ENCODE results near the gene ERC2. TPM values are rescaled to one million over a fixed set of nuclear protein-coding genes. Genes with fewer than 3 reads are reported as not detected.
"Not testable (repeated sequence)": the region's sequence is repeated elsewhere in the genome, so short reads cannot be mapped to it uniquely, and the experiment has no call there.

The ERC2 gene
- 0.35 and 0.78 TPM in 2 replicates for total RNA-seq
- long read RNA-seq: 0 reads

- Mint-ChIP-seq H3K27me3 (ENCODE audit: unreplicated experiment) (peaks cover 31% of the 10 kb centered on the region), H3K4me3 (ENCODE audit: unreplicated experiment) (peak within 1 kb of the TSS; percentile 68), H3K27ac (ENCODE audit: unreplicated experiment) (no peak within 1 kb of the TSS)
Observed at GRCh38 chr3:56468184-56469106, at the start of gene ERC2. Gene ERC2, minus strand, starts transcription at chr3:56468467.

GRCh38 chr3:56502738-56503137, 34.5 kb upstream of the ERC2 start:
- no peak for DNase-seq (ENCODE audit: extremely low spot score, unreplicated experiment)
- Mint-ChIP-seq H3K27ac (ENCODE audit: unreplicated experiment) (no peak overlapping the region), H3K27me3 (ENCODE audit: unreplicated experiment) (peaks cover 3% of the 10 kb centered on the region), H3K36me3 (ENCODE audit: unreplicated experiment) (no peaks in the 10 kb centered on the region), H3K4me1 (ENCODE audit: unreplicated experiment) (no peaks in the 10 kb centered on the region), H3K4me3 (ENCODE audit: unreplicated experiment) (no peak overlapping the region), H3K9me3 (ENCODE audit: unreplicated experiment) (no peaks in the 10 kb centered on the region)
- TF ChIP-seq, protein P1, sequence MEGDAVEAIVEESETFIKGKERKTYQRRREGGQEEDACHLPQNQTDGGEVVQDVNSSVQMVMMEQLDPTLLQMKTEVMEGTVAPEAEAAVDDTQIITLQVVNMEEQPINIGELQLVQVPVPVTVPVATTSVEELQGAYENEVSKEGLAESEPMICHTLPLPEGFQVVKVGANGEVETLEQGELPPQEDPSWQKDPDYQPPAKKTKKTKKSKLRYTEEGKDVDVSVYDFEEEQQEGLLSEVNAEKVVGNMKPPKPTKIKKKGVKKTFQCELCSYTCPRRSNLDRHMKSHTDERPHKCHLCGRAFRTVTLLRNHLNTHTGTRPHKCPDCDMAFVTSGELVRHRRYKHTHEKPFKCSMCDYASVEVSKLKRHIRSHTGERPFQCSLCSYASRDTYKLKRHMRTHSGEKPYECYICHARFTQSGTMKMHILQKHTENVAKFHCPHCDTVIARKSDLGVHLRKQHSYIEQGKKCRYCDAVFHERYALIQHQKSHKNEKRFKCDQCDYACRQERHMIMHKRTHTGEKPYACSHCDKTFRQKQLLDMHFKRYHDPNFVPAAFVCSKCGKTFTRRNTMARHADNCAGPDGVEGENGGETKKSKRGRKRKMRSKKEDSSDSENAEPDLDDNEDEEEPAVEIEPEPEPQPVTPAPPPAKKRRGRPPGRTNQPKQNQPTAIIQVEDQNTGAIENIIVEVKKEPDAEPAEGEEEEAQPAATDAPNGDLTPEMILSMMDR (IDR thresholded peaks at IDR 0.05): no peak

More at GRCh38 chr3:56468184-56469106, at the start of gene ERC2:
- Mint-ChIP-seq H3K36me3 (ENCODE audit: unreplicated experiment) (no peaks in the 10 kb centered on the region), H3K4me1 (ENCODE audit: unreplicated experiment) (peaks cover 10% of the 10 kb centered on the region), H3K9me3 (ENCODE audit: unreplicated experiment) (no peaks in the 10 kb centered on the region)
- TF ChIP-seq, protein P1 (IDR thresholded peaks at IDR 0.05): peak; percentile 41
- no peak for DNase-seq (ENCODE audit: extremely low spot score, unreplicated experiment)

- not testable (repeated sequence) for H3K4me3 Mint-ChIP-seq (ENCODE audit: unreplicated experiment); DNase-seq (ENCODE audit: extremely low spot score, unreplicated experiment); H3K9me3 Mint-ChIP-seq (ENCODE audit: unreplicated experiment); H3K36me3 Mint-ChIP-seq (ENCODE audit: unreplicated experiment); H3K4me1 Mint-ChIP-seq (ENCODE audit: unreplicated experiment); H3K27ac Mint-ChIP-seq (ENCODE audit: unreplicated experiment); H3K27me3 Mint-ChIP-seq (ENCODE audit: unreplicated experiment)
Observed at GRCh38 chr3:56496376-56496775, 28.1 kb upstream of the ERC2 start.

DNA sequence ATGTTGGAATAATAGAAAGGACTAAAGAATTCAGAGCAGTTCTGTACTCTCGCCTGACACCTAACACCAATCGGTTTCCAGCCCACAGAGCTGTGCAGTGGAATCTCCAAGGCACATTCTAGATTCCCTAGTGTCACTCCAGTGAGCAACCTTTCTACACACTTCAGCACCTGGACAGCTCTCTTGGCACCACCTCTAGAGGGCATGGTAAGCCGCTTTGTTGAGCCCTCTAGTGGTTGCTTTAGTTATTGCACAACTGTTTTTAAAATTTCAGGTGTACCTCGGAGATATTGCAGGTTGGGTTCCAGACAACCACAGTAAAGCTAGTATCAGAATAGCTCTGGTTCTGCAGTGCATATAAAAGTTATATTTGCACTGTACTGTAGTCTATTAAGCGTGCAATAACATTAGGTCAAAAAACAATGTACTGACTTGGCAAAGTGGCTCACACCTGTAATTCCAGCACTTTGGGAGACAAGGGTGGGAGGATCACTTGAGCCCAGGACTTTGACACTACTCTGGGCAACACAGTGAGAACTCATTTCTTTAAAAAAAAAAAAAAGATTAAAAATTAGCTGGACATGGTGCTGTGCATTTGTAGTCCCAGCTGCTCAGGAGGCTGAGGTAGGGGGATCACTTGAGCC, 26.5 kb upstream of the ERC2 start:
- Mint-ChIP-seq H3K4me3 (ENCODE audit: unreplicated experiment) (no peak overlapping the region), H3K9me3 (ENCODE audit: unreplicated experiment) (no peaks in the 10 kb centered on the region), H3K27ac (ENCODE audit: unreplicated experiment) (no peak overlapping the region), H3K27me3 (ENCODE audit: unreplicated experiment) (no peaks in the 10 kb centered on the region), H3K36me3 (ENCODE audit: unreplicated experiment) (no peaks in the 10 kb centered on the region), H3K4me1 (ENCODE audit: unreplicated experiment) (no peaks in the 10 kb centered on the region)
- TF ChIP-seq, protein P1 (IDR thresholded peaks at IDR 0.05): peak; percentile 92
- peak; percentile 87 for DNase-seq (ENCODE audit: extremely low spot score, unreplicated experiment)

GRCh38 chr3:56491566-56491965, 23.3 kb upstream of the ERC2 start:
- no peak for DNase-seq (ENCODE audit: extremely low spot score, unreplicated experiment)
- TF ChIP-seq, protein P1 (IDR thresholded peaks at IDR 0.05): no peak
- no peaks in the 10 kb centered on the region for H3K36me3 Mint-ChIP-seq (ENCODE audit: unreplicated experiment)
- no peak overlapping the region for H3K4me3 Mint-ChIP-seq (ENCODE audit: unreplicated experiment)
- H3K27ac Mint-ChIP-seq (ENCODE audit: unreplicated experiment): no peak overlapping the region
- no peaks in the 10 kb centered on the region for H3K27me3 Mint-ChIP-seq (ENCODE audit: unreplicated experiment)
- H3K4me1 Mint-ChIP-seq (ENCODE audit: unreplicated experiment): no peaks in the 10 kb centered on the region
- H3K9me3 Mint-ChIP-seq (ENCODE audit: unreplicated experiment): no peaks in the 10 kb centered on the region
